ENCODE measurements around the gene FOXL2NB. TPM values are rescaled to one million over a fixed set of nuclear protein-coding genes. Genes with fewer than 3 reads are reported as not detected.

FOXL2NB gene
- 10 to 100 TPM in 2 of 4 donors, 1 to 10 TPM in 2; 1.3 to 22.7 (median 12.2) TPM for total RNA-seq

DNA sequence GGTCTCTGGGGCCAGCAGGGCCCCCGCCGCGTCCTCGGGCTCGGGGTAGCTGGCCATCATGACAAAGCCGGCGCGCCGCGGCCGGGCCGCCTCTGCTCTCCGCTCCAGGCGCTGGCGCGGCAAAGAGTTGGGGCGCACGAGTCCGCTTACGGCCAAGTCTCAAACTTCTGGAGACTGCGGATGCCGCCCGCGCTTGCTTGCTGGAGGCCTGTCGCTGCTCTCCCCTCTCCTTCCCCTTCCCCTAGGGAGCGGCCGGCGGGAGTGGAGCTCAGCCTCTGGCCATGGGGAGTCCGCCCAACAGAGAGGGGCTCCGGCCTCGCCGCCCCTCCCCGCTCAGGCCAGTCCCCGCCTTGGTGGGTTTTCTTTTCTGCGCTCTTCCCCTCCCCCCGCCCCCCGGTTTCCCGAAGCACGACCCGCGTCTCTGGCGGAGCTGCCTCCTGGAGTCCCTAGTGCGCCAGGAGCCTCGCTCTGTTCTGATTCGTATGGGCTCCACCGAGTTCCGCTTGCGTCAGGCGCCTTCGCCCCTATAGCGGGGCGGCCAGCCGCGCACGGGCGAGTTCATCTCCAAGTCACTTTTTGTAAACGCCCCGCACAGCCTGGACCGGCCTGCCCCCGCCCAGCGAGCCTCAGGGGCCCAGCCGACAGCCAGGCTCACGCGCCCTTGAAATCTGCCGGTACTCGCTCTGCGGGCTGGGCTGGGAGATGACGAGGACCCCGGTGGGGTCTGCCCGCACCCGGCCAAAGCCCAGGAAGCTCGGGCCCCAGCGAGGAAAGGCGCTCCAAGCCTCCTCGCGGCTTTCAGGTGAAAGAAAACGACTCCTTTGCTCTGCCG is at the start of gene FOXL2NB, which contains the start of gene FOXL2:
FOXL2NB (plus strand) TSS at position 555 of the 832 bp plus-strand sequence; CDS start at position 703, 148 bp downstream.
FOXL2 (minus strand) TSS at position 475 of the 832 bp plus-strand sequence; CDS start at position 60, 415 bp downstream.
- intact Hi-C loops (cut with DNase I; ENCODE audit: low total_unique reads): loop anchor here (10.0 kb wide), 1 partner anchor 378 kb away; no protein-coding TSS in a partner anchor
- no peaks in the 10 kb centered on the region for H3K9me3 ChIP-seq
- H3K4me3 ChIP-seq: peak within 1 kb of the TSS; percentile 44 to 75
- DNase-seq: peak; percentile 67 to 89
- peaks cover 0 to 18% of the 10 kb centered on the region in 2 donors for H3K4me1 ChIP-seq
- no peaks in the 10 kb centered on the region for H3K36me3 ChIP-seq
- peaks cover 0 to 20% of the 10 kb centered on the region in 2 donors for H3K27me3 ChIP-seq
- TF ChIP-seq, protein P1, sequence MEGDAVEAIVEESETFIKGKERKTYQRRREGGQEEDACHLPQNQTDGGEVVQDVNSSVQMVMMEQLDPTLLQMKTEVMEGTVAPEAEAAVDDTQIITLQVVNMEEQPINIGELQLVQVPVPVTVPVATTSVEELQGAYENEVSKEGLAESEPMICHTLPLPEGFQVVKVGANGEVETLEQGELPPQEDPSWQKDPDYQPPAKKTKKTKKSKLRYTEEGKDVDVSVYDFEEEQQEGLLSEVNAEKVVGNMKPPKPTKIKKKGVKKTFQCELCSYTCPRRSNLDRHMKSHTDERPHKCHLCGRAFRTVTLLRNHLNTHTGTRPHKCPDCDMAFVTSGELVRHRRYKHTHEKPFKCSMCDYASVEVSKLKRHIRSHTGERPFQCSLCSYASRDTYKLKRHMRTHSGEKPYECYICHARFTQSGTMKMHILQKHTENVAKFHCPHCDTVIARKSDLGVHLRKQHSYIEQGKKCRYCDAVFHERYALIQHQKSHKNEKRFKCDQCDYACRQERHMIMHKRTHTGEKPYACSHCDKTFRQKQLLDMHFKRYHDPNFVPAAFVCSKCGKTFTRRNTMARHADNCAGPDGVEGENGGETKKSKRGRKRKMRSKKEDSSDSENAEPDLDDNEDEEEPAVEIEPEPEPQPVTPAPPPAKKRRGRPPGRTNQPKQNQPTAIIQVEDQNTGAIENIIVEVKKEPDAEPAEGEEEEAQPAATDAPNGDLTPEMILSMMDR (IDR thresholded peaks at IDR 0.05): peak in 1 of 4 experiments; percentile 1
- peak; percentile 30 to 76 for TF ChIP-seq POLR2A (IDR thresholded peaks at IDR 0.05)
- peak within 1 kb of the TSS; percentile 90 to 91 for H3K27ac ChIP-seq

DNA sequence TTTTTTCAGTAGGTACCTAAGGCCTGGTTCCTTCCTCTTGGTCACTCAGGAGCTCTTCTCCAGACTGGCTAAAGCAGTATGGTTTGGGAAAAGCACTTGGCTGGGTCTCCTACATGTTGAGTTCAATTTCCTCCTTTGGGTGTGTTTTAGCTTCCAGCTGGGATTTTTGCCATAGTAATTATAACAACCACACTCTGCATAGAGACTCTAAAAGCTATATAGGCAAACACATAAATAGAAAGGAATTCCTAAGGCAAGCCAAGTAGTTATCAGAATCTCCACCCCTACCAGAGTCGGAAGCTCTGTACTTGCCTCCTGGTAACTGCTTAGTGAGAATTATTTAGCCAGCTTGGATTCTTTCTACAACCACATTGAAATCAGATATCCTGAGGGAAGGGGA is 48.7 kb upstream of the FOXL2NB start:
- Histone ChIP-seq H3K4me1 (no peaks in the 10 kb centered on the region), H3K27ac (no peak overlapping the region), H3K36me3 (no peaks in the 10 kb centered on the region), H3K27me3 (no peaks in the 10 kb centered on the region), H3K9me3 (no peaks in the 10 kb centered on the region), H3K4me3 (no peak overlapping the region)
- intact Hi-C loops (cut with DNase I; ENCODE audit: low total_unique reads): no loop called here
- DNase-seq: no peak
- TF ChIP-seq, protein P1 (IDR thresholded peaks at IDR 0.05): no peak
- no peak for TF ChIP-seq POLR2A (IDR thresholded peaks at IDR 0.05)

DNA sequence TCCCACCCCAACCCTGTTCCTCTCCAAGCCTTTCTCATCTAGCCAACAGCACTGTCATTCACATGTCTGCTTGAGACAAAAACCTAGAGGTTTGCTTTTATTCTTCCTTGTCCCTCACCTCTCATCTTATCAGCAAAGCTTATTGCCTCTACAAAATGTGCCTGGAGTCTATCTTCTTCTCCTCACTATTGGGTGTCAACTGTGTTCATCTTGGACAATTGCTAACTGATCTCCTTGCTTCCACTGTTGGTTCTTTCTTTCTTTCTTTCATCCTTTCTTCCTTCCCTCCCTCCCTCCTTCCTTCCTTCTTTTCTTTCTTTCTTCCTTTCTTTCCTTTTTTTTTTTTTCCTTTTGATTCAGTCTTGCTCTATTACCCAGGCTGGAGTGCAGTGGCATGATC is 48.3 kb upstream of the FOXL2NB start:
- no peak for DNase-seq
- no peaks in the 10 kb centered on the region for H3K9me3 ChIP-seq
- H3K27me3 ChIP-seq: no peaks in the 10 kb centered on the region
- H3K27ac ChIP-seq: no peak overlapping the region
- no peaks in the 10 kb centered on the region for H3K4me1 ChIP-seq
- TF ChIP-seq, protein P1 (IDR thresholded peaks at IDR 0.05): no peak
- TF ChIP-seq POLR2A (IDR thresholded peaks at IDR 0.05): no peak
- no peak overlapping the region for H3K4me3 ChIP-seq
- intact Hi-C loops (cut with DNase I; ENCODE audit: low total_unique reads): no loop called here
- no peaks in the 10 kb centered on the region for H3K36me3 ChIP-seq

DNA sequence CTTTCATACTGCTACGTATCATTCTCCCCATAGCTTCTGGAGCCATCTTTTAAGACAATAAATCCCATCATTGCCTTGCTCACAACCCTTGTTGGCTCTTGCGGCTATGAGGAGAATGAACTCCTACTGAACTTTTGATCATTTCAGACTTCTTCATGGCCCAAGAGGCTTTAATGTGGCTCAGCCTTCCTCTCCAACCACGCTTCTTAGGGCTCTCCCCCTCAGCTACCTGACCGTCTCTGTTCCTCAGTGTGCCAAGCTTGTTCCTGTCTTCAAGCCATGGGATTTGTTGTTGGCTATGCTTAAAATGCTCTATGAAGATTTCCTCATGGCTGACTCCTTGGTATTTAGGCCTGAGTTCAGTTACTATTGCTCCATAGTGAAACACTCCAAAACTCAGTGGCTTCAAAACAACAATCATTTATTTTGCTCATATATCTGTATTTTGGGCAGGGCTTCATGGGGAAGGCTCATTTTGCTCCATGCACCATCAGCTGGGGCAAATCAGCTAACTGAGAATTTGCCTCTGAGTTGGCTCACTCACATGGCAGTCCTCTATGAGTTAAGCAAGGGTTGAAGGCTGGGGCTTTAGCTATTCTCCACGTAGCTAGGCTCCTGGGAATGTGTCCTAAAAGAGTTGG is 47.5 kb upstream of the FOXL2NB start:
- TF ChIP-seq POLR2A (IDR thresholded peaks at IDR 0.05): no peak
- TF ChIP-seq, protein P1 (IDR thresholded peaks at IDR 0.05): no peak
- no peaks in the 10 kb centered on the region for H3K9me3 ChIP-seq
- no peak overlapping the region for H3K27ac ChIP-seq
- no peak for DNase-seq
- intact Hi-C loops (cut with DNase I; ENCODE audit: low total_unique reads): no loop called here
- H3K4me3 ChIP-seq: no peak overlapping the region
- no peaks in the 10 kb centered on the region for H3K27me3 ChIP-seq
- H3K36me3 ChIP-seq: no peaks in the 10 kb centered on the region
- no peaks in the 10 kb centered on the region for H3K4me1 ChIP-seq

DNA sequence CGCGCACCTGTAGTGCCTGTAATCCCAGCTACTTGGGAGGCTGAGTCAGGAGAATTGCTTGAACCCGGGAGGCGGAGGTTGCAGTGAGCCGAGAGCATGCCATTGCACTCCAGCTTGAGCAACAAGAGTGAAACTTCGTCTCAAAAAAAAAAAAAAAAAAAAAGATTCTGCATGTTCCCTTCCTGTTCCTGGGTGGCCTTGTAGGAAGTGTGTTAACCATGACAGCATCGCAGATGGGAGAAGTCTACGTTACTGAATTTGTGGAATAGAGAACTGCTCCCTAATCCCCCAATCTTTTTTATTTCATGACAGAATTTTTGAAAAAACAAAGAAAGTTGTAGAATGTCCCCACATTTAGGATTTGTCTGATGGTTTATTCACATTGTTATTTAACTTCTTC is 45.5 kb upstream of the FOXL2NB start:
- intact Hi-C loops (cut with DNase I; ENCODE audit: low total_unique reads): no loop called here
- Histone ChIP-seq H3K27ac (no peak overlapping the region), H3K4me3 (no peak overlapping the region), H3K4me1 (no peaks in the 10 kb centered on the region), H3K27me3 (no peaks in the 10 kb centered on the region), H3K36me3 (no peaks in the 10 kb centered on the region), H3K9me3 (no peaks in the 10 kb centered on the region)
- TF ChIP-seq, protein P1 (IDR thresholded peaks at IDR 0.05): no peak
- no peak for TF ChIP-seq POLR2A (IDR thresholded peaks at IDR 0.05)
- no peak for DNase-seq

Data from uterus (tissue), 4 donors.